Osteoblast (primary cell): Measurements from ENCODE around the gene ZNF221. TPM values are rescaled to one million over a fixed set of nuclear protein-coding genes. Genes with fewer than 3 reads are reported as not detected.

Experiments used
- DNase-seq: peaks from one replicate; pipeline ENCODE4 v3.0.0; 2011; ENCODE audit warnings: low spot score, mixed read lengths; ENCODE audit not compliant: insufficient read length; ENCODE audit errors: missing footprints
- H2AFZ ChIP-seq: 2 replicates; pipeline ENCODE4 v1.6.0; 2011; ENCODE audit warnings: mild to moderate bottlenecking, low read length
- H3K27ac ChIP-seq: 2 replicates; pipeline ENCODE4 v1.5.1; 2011; ENCODE audit warnings: mild to moderate bottlenecking, low read depth, low read length, moderate library complexity
- H3K27me3 ChIP-seq: 2 replicates; pipeline ENCODE4 v1.6.0; 2012; ENCODE audit warnings: mild to moderate bottlenecking, control low read depth, inconsistent platforms, low read length, moderate library complexity; ENCODE audit not compliant: insufficient read depth
- H3K36me3 ChIP-seq: 2 replicates; pipeline ENCODE4 v1.5.1; 2011; ENCODE audit warnings: mild to moderate bottlenecking, low read length, control low read depth, moderate library complexity; ENCODE audit not compliant: insufficient read depth
- H3K4me1 ChIP-seq: 2 replicates; pipeline ENCODE4 v1.5.1; 2011; ENCODE audit warnings: mild to moderate bottlenecking, low read length, control low read depth, moderate library complexity; ENCODE audit not compliant: insufficient read depth
- H3K4me2 ChIP-seq: 2 replicates; pipeline ENCODE4 v1.6.0; 2011; ENCODE audit warnings: mild to moderate bottlenecking, low read length; ENCODE audit not compliant: insufficient read depth
- H3K4me3 ChIP-seq: fragments of 200-600 bp; sonication (generic); 3 replicates; pipeline ENCODE4 v1.5.1; 2012; ENCODE audit warnings: mild to moderate bottlenecking, low read length, inconsistent platforms; ENCODE audit not compliant: insufficient read depth
- H3K79me2 ChIP-seq: 2 replicates; pipeline ENCODE4 v1.6.0; 2012; ENCODE audit warnings: mild to moderate bottlenecking, low read length, control low read depth, inconsistent platforms; ENCODE audit not compliant: insufficient read depth
- H3K9me3 ChIP-seq: 2 replicates; pipeline ENCODE4 v1.5.1; 2011; ENCODE audit warnings: low read depth, low read length, control low read depth
- H4K20me1 ChIP-seq: 2 replicates; pipeline ENCODE4 v1.6.0; 2012; ENCODE audit warnings: mild to moderate bottlenecking, low read length, control low read depth; ENCODE audit not compliant: insufficient read depth
- CTCF ChIP-seq: IDR thresholded peaks from 2 replicates; pipeline ENCODE4 v1.5.1; 2011; ENCODE audit warnings: mild to moderate bottlenecking, low read depth, low read length, moderate library complexity; ENCODE audit errors: extremely low read depth
- total RNA-seq: library from RNA; depleted of rRNA; stranded (reverse); fragments of >200 nt; gene quantifications from 2 replicates; pipeline ENCODE4 v1.2.3, GENCODE V29; 2012

ZNF221 gene
- total RNA-seq, 1 donor: 9.0 TPM

GRCh38 chr19:43934055-43934984 lies 16.7 kb upstream of the ZNF221 start:
- peak overlapping the region; percentile 75 for H3K27ac ChIP-seq
- H3K4me2 ChIP-seq: peak overlapping the region; percentile 93
- peak overlapping the region; percentile 100 for H2AFZ ChIP-seq
- peak; percentile 9 for TF ChIP-seq CTCF
- H3K4me1 ChIP-seq: peaks cover 12% of the 10 kb centered on the region
- peak overlapping the region; percentile 95 for H3K4me3 ChIP-seq
- H3K9me3 ChIP-seq: no peaks in the 10 kb centered on the region
- DNase-seq: no peak
- H4K20me1 ChIP-seq: no peaks in the 10 kb centered on the region
- peaks cover 32% of the 10 kb centered on the region for H3K36me3 ChIP-seq
- no peaks in the 10 kb centered on the region for H3K27me3 ChIP-seq
- H3K79me2 ChIP-seq: peaks cover 13% of the 10 kb centered on the region

- Histone ChIP-seq H3K4me2 (peak within 1 kb of the TSS; percentile 93), H2AFZ (peak within 1 kb of the TSS; percentile 100), H3K36me3 (peaks cover 24% of the 10 kb centered on the region), H3K9me3 (no peaks in the 10 kb centered on the region), H3K27me3 (no peaks in the 10 kb centered on the region), H4K20me1 (no peaks in the 10 kb centered on the region), H3K4me1 (peaks cover 12% of the 10 kb centered on the region), H3K27ac (peak within 1 kb of the TSS; percentile 75), H3K79me2 (peaks cover 13% of the 10 kb centered on the region), H3K4me3 (peak within 1 kb of the TSS; percentile 95)
- peak; percentile 93 for DNase-seq
- no peak for TF ChIP-seq CTCF
These were observed 15.9 kb upstream of the ZNF221 start, which contains the start of gene ZNF45 for GRCh38 chr19:43934985-43935708. Gene ZNF45 (minus strand): TSS chr19:43935282. CDS start chr19:43922185, 13,097 bp downstream.

GRCh38 chr19:43936188-43936587 lies 14.8 kb upstream of the ZNF221 start:
- H3K4me3 ChIP-seq: no peak overlapping the region
- no peak for TF ChIP-seq CTCF
- H3K27ac ChIP-seq: no peak overlapping the region
- H4K20me1 ChIP-seq: no peaks in the 10 kb centered on the region
- no peaks in the 10 kb centered on the region for H3K9me3 ChIP-seq
- H3K36me3 ChIP-seq: peaks cover 14% of the 10 kb centered on the region
- no peak overlapping the region for H3K4me2 ChIP-seq
- no peaks in the 10 kb centered on the region for H3K27me3 ChIP-seq
- H2AFZ ChIP-seq: peak overlapping the region; percentile 100
- DNase-seq: no peak
- peaks cover 13% of the 10 kb centered on the region for H3K79me2 ChIP-seq
- H3K4me1 ChIP-seq: peaks cover 12% of the 10 kb centered on the region
